ENCODE measurements around the gene CELF2.

DNA sequence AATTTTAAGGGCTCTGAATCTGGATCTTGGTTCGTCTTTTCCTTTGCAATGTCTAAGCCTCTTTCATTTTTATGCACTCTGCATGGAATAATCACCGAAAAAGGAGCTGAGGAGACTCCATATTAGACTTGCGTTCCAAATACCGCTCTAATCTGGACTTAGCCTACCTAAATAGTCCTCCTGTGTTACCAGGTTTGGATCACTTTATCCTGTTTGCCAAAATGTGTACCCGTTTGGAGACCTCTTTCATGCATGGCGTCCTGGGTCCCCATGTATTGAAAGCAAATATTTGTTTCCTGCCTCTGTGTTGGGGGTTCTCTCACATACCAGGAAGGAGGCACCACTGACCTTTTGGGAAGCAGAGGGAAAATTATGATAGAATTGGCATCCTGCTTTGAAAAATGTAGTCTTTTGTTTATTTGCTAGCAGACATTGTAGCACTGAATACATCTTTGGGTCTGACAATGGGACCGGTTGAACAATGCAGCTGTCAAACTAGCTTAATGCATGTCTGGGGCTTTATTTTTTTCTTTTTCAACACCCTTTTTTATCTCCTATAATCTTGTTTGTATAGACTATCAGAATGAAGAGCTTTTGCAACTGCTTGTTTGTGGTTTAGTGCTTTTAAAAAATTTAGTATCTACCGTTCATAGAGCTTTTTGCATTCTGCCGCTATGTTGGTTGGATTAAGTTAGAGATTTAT, 11.8 kb upstream of the CELF2 start:
- TF ChIP-seq CTCF (conservative IDR thresholded peaks at IDR 0.05) (no peak), ZFX (IDR thresholded peaks at IDR 0.05) (no peak)
